HUES64 (cell line): ENCODE results near the gene LRG1.
"Not testable (repeated sequence)": the region's sequence is repeated elsewhere in the genome, so short reads cannot be mapped to it uniquely, and the experiment has no call there.

ENCODE experiments used
- H3K27ac ChIP-seq: 2 replicates; pipeline ENCODE4 v1.7.0; 2013; ENCODE audit warnings: low read depth, low read length, inconsistent platforms
- H3K27me3 ChIP-seq: 2 replicates; pipeline ENCODE4 v1.6.1; 2013; ENCODE audit warnings: mild to moderate bottlenecking, low read length; ENCODE audit not compliant: insufficient read depth
- H3K36me3 ChIP-seq: 2 replicates; pipeline ENCODE4 v1.6.1; 2013; ENCODE audit warnings: mild to moderate bottlenecking, low read length; ENCODE audit not compliant: insufficient read depth
- H3K4me1 ChIP-seq: 2 replicates; pipeline ENCODE4 v1.6.1; 2013; ENCODE audit warnings: mild to moderate bottlenecking, low read length, moderate library complexity; ENCODE audit not compliant: insufficient read depth
- H3K4me3 ChIP-seq: 2 replicates; pipeline ENCODE4 v1.5.1; 2013; ENCODE audit warnings: mild to moderate bottlenecking, low read length, moderate library complexity
- H3K9ac ChIP-seq: 2 replicates; pipeline ENCODE4 v1.6.1; 2013; ENCODE audit warnings: mild to moderate bottlenecking, low read depth, low read length
- H3K9me3 ChIP-seq: 2 replicates; pipeline ENCODE4 v1.6.1; 2013; ENCODE audit warnings: low read depth, low read length; ENCODE audit not compliant: insufficient read depth
- WGBS: fragments of 150-250, 120-280 bp; methylation state at CpG from one replicate; pipeline ENCODE4 v1.1.7; 2013; ENCODE audit warnings: missing lambda C conversion rate; 5-methylcytosine and 5-hydroxymethylcytosine counted together

The LRG1 gene

DNA sequence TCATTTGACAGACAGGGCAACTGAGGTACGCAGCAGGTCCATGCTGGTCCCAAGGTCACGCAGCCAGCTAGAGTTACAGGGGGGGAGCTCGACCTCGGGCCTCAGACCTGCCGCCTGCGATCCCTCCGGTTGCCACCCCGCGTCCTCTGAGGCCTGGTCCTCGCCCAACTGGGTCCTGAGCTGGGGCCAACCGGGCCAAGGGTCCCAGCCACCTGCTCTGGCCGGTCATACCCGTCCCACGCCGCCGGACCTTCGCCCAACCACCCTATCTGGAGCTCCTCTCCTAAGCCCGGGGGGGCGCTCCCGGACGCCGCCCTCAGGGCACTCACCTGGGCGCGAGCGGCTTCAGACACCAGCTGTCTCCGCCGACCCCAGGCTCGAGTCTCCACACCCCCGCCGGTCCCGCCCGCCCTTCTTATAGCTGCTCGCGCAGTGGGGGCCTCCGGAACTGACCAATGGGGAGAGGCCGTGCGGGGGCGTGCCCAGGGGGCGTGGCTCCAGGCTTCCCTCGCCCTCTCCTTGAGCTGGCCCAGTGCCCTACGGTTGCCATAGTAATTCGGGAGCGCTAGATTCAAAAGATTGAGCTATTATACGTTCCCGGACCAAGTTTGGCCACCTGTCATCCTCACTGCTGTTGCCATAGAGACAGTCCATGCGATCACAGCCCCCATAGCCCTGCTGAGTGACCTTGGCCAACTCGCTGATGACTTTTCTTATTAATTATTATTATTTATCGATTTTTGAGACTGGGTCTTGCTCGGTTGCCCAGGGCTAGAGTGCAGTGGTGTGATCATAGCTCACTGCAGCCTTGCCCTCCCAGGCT is 4.8 kb downstream of the LRG1 start, which contains the start of gene PLIN5:
TSS of gene PLIN5 (minus strand) at position 389 of the 823 bp plus-strand sequence. CDS start 1,150 bp downstream, outside the sequence.
- peak within 1 kb of the TSS; percentile 43 for H3K4me3 ChIP-seq
- H3K9ac ChIP-seq: no peak within 1 kb of the TSS
- WGBS: 10% methylated on average over 48 of the region's 49 CpGs
- no peaks in the 10 kb centered on the region for H3K36me3 ChIP-seq
- H3K27me3 ChIP-seq: peaks cover 17% of the 10 kb centered on the region
- no peak within 1 kb of the TSS for H3K27ac ChIP-seq
- H3K4me1 ChIP-seq: peaks cover 3% of the 10 kb centered on the region; the same call in 1 of the 2 replicates
- H3K9me3 ChIP-seq: no peaks in the 10 kb centered on the region

DNA sequence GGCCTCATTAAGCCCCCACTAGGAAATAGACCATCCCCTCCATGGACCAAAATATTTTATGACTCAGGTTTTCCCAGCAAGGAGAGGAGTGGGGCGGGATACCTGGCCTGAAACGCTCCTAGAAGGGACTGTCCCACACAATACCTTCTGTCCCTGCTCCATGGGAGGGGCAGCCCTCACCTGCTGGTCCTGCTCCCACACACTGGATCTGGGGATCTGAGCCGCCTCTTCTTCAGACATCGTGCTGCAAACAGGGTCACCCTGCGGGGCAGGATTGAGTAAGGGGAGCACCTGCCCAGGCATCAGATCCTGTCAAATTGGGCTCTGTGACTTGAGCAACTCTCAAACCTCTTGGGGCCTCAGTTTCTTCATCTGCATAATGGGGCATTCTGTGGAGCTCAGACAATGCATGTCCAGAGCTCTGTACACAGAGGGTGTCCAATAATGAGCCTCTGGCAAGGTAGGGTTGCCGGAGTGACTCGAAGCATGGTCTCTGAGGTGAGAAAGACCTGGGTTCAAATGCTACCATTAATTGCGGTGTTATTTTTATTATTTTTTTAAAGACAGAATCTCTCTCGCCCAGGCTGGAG is 5.9 kb downstream of the LRG1 start:
- Histone ChIP-seq H3K27ac (no peak overlapping the region), H3K4me3 (no peak overlapping the region), H3K9ac (no peak overlapping the region), H3K4me1 (no peaks in the 10 kb centered on the region), H3K27me3 (peaks cover 17% of the 10 kb centered on the region), H3K9me3 (no peaks in the 10 kb centered on the region), H3K36me3 (no peaks in the 10 kb centered on the region)
- WGBS: 87% methylated on average over 9 of the region's 9 CpGs

DNA sequence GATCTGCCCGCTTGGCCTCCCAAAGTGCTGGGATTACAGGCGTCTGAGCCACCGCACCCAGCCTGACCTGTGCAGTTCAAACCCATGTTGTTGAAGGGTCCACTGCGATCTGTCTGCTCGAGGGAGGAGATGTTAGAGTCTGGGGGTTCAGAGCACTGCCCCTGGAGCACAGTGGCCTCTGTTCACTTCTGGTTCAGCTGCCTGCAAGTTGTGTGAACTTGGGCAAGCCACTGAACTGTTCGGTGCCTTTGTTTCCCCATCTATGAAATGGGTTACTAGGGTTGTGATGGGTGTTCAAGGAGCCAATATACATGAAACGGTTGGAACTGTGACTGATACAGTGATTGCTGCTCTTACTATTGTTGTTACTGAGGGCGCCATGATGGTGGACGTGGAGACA is 6.5 kb downstream of the LRG1 start:
- no peak overlapping the region for H3K9ac ChIP-seq
- no peaks in the 10 kb centered on the region for H3K9me3 ChIP-seq
- no peak overlapping the region for H3K27ac ChIP-seq
- no peaks in the 10 kb centered on the region for H3K4me1 ChIP-seq
- WGBS: 91% methylated on average over 9 of the region's 9 CpGs
- peaks cover 17% of the 10 kb centered on the region for H3K27me3 ChIP-seq
- H3K4me3 ChIP-seq: no peak overlapping the region
- no peaks in the 10 kb centered on the region for H3K36me3 ChIP-seq

DNA sequence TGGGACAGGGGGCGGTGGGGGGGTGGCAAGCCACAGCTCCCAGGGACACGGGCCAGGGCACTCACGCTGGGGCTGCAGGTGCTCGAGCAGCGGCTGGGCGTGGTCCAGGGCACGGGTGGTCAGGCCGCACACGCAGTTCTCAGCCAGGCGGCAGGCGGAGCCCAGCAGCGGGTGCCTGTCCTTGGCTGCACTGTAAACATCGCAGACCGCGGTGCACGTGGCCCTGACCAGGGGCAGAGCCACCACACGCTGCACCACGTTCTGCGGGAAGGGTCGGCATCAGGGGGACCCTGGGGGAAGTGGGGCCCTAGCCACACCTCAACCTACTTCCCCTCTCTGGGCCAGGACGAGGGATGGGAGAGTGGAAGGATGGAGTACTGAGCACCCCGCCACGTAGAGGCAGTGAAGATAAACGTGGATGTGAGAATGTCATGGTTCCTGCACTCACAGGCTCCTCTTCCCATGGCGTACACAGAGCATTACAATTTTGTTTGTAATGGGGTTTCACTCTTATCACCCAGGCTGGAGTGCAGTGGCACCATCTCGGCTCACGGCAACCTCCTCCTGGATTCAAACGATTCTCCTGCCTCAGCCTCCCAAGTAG is 8.2 kb downstream of the LRG1 start:
- no peaks in the 10 kb centered on the region for H3K4me1 ChIP-seq
- no peaks in the 10 kb centered on the region for H3K9me3 ChIP-seq
- no peaks in the 10 kb centered on the region for H3K36me3 ChIP-seq
- 86% methylated on average over 28 of the region's 28 CpGs for WGBS
- H3K9ac ChIP-seq: no peak overlapping the region
- no peak overlapping the region for H3K4me3 ChIP-seq
- H3K27me3 ChIP-seq: peaks cover 17% of the 10 kb centered on the region
- H3K27ac ChIP-seq: no peak overlapping the region

DNA sequence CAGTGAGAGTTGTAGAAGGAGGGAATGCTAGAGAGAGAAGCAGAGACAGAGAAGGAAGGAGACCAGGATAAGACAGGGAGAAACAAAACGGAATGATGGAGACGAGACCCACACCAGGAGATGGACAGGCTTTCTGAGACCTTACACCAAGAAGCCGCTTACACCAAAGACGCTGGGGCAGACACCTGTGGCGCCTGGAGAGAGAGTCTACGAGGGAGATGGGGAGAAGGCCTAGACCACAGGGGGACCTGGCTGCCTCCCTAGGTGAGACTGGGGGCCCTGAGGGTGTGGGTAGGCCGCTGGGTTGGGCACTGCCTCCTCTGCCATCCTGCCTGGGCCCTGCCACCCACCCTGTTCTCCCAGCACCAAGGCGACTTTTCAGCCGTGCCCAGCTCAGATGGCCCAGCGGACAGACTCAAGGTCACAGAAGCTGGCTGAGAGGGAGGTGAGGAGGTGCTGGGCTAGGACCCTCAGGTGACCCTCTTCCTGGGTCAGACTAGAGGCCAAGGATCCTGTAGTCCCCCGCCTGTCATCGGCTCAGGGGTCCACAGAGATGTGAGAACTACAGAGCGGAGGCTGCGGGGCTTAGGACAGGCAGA is 9.8 kb downstream of the LRG1 start:
- Histone ChIP-seq H3K36me3 (no peaks in the 10 kb centered on the region), H3K27me3 (peaks cover 17% of the 10 kb centered on the region), H3K4me3 (no peak overlapping the region), H3K27ac (no peak overlapping the region), H3K9me3 (no peaks in the 10 kb centered on the region), H3K4me1 (no peaks in the 10 kb centered on the region), H3K9ac (no peak overlapping the region)
- WGBS: 81% methylated on average over 14 of the region's 14 CpGs

DNA sequence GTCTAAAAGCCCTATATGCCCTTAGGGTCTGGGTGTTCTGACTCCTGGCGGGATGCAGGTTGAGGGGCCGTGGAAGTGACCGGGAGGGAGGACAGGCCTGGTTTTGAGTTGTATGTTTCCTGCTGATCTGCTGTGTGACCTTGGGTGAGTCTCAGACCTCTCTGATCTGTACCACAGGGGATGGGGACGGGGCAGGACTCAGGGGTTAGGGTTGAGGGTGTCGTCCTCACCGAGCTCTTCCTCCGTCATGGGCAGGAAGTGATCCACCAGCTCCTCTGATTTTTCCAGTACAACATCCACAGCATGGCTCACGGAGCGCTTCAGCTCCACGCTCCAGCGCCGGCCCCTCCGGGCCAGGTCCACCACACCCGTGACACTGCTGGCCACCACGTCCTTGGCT is 11.0 kb downstream of the LRG1 start:
- peaks cover 6% of the 10 kb centered on the region for H3K27me3 ChIP-seq
- H3K36me3 ChIP-seq: no peaks in the 10 kb centered on the region
- no peak overlapping the region for H3K27ac ChIP-seq
- no peaks in the 10 kb centered on the region for H3K4me1 ChIP-seq
- H3K4me3 ChIP-seq: no peak overlapping the region
- WGBS: 87% methylated on average over 15 of the region's 15 CpGs
- H3K9me3 ChIP-seq: no peaks in the 10 kb centered on the region
- H3K9ac ChIP-seq: no peak overlapping the region

DNA sequence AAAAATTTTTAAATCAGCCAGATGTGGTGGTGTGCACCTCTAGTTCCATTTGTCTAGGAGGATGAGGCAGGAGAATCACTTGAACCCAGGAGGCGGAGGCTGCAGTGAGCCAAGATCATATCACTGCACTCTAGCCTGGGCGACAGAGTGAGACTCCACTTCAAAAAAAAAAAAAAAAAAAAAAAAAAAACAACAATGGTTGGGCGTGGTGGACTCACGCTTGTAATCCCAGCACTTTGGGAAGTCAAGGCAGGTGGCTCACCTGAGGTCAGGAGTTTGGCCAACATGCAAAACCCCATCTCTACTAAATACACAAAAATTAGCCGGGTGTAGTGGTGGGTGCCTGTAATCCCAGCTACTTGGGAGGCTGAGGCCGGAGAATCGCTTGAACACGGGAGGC is 12.5 kb downstream of the LRG1 start:
- not testable (repeated sequence) for H3K27ac ChIP-seq, H3K9me3 ChIP-seq, H3K36me3 ChIP-seq, H3K9ac ChIP-seq, H3K4me3 ChIP-seq, H3K4me1 ChIP-seq, H3K27me3 ChIP-seq
- 92% methylated on average over 8 of the region's 8 CpGs for WGBS

DNA sequence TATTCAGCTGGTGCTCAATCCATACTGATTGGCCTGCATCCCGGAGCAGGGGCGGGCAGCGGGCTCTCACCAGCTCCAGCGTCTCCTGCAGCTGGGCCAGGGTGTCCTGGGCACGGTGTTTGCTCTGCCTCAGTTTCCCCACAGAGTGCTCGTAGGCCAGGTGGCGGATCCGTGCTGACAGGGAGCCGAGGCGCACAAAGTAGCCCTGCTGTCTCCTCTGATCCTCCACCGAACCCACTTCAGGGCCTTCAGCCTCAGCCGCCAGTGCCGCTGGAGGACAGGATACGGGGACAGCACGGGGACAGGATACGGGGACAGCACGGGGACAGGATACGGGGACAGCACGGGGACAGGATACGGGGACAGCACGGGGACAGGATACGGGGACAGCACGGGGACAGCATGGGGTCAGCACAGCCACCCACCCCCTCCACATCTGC is 14.3 kb downstream of the LRG1 start:
- Histone ChIP-seq H3K4me1 (no peaks in the 10 kb centered on the region), H3K36me3 (no peaks in the 10 kb centered on the region), H3K4me3 (no peak overlapping the region), H3K27ac (no peak overlapping the region), H3K9me3 (no peaks in the 10 kb centered on the region), H3K9ac (no peak overlapping the region), H3K27me3 (0 out of 2 replicates have a peak, but pooled peaks cover 2% of the 10 kb centered on the region)
- WGBS: 85% methylated on average over 23 of the region's 23 CpGs

DNA sequence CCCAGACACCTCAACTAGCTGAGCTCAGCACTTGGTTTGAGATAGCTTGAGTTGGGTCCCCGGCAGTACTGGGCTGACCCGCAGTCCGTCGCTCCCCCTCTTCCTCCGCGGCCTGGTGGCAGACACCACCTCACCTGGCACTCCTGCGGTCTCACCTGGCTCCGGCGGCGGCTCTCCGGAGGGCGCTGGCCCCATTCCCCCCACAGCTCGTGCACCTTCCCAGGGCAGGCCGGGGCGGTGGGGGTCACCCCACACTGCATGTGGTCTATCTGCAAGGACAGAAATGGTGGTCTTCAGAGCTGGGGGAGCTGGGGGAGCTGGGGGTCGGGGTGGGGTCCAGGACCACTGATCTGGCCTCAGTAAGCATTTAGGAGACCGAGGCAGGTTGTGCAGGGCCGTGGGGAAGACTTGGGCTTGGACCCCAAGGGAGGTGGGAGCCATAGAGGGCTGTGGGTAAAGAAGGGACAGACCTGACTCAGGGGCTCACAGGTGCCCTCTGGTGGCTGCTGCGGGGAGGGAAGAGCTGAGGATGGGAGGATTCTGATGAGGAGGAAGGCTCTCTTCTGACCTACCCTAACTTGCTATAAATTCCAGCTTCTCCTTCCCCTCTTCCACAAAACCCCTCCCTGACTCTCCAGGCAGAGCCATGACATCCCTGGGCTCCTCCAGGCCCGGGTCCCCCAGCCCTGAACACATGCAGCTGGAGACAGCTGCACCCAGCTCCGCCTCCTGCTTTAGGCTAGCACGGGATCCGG is 14.9 kb downstream of the LRG1 start:
- Histone ChIP-seq H3K9me3 (no peaks in the 10 kb centered on the region), H3K27me3 (0 out of 2 replicates have a peak, but pooled peaks cover 4% of the 10 kb centered on the region), H3K9ac (no peak overlapping the region), H3K4me3 (no peak overlapping the region), H3K36me3 (no peaks in the 10 kb centered on the region), H3K4me1 (no peaks in the 10 kb centered on the region), H3K27ac (no peak overlapping the region)
- 75% methylated on average over 23 of the region's 23 CpGs for WGBS

DNA sequence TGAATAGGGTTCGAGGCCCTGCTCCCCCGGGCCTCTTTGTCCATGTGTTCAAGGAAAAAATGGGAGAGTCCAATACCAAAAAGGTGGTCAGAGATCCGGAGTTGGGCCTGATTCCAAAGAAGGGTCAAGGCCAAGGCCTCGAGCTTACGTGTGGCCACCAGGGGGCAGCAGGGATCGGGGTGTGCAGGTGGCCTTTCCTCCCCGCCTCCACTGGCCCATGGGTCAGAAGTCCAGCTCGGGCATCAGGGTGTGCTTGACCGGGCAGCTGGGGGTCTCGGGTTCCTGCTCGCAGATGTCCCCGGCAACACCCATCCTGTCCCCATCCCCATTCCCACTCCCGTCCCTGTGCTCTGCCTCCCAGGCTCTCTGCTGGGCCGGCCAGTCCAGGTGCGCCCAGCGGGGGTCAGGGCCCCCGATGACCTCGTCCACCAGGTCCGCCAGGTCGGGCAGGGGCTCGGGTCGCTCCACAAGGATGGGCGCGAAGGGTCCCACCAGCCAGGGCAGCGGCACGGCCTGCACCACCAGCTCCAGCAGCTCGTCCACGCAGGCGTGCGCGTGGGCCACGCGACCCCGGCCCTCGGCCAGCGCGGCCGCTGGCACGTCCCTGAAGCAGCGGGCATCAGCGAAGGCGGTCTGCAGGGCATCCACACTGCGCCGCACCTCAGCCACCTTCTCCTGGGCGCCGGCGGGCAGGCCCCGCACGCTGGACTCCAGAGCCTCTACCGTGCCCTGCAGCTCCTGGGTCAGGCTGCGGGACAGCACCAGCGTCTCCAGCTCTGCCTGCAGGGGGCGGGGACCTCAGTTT is 16.3 kb downstream of the LRG1 start:
- Histone ChIP-seq H3K36me3 (no peaks in the 10 kb centered on the region), H3K27ac (no peak overlapping the region), H3K9ac (no peak overlapping the region), H3K27me3 (0 out of 2 replicates have a peak, but pooled peaks cover 6% of the 10 kb centered on the region), H3K4me1 (no peaks in the 10 kb centered on the region), H3K4me3 (no peak overlapping the region), H3K9me3 (no peaks in the 10 kb centered on the region)
- WGBS: 77% methylated on average over 53 of the region's 53 CpGs
